ENCODE measurements around the gene CLK2. TPM values are rescaled to one million over a fixed set of nuclear protein-coding genes. Genes with fewer than 3 reads are reported as not detected.
"Not testable (repeated sequence)": the region's sequence is repeated elsewhere in the genome, so short reads cannot be mapped to it uniquely, and the experiment has no call there.

Gene CLK2
- polyA plus RNA-seq, 1 donor (not counting 4 experiments of a cell fraction or from before 2014, with no cell fraction given): 45.3 TPM

- H2AFZ ChIP-seq (ENCODE audit: control insufficient read depth, low read length): peak overlapping the region; percentile 71
- DNase-seq (ENCODE audit: low read depth, low spot score) (no peak), FAIRE-seq (no peak)
- H3K27me3 ChIP-seq (ENCODE audit: control insufficient read depth, extremely low read depth, insufficient read depth, low read length): no peaks in the 10 kb centered on the region
- dilution Hi-C loops (cut with MboI; ENCODE audit: extremely low pct_ligation_motif_present, low sequenced_read_pairs): no loop called here
- peaks cover 37% of the 10 kb centered on the region for H3K4me1 ChIP-seq (ENCODE audit: control insufficient read depth, extremely low read depth, insufficient read depth, low read length)
- H3K27ac ChIP-seq (ENCODE audit: control insufficient read depth, insufficient read depth, low read length): peak overlapping the region; percentile 87
- H3K9ac ChIP-seq (ENCODE audit: control insufficient read depth, extremely low read depth, insufficient read depth, low read length): peak overlapping the region; percentile 90
- H4K20me1 ChIP-seq (ENCODE audit: control insufficient read depth, extremely low read depth, insufficient read depth, low read length): no peaks in the 10 kb centered on the region
- H3K79me2 ChIP-seq (ENCODE audit: control insufficient read depth, insufficient read depth, low read length): peaks cover 13% of the 10 kb centered on the region
- peaks cover 3% of the 10 kb centered on the region for H3K9me1 ChIP-seq (ENCODE audit: control insufficient read depth, extremely low read depth, insufficient read depth, low read length)
- H3K36me3 ChIP-seq (ENCODE audit: control insufficient read depth in 2 of 2, extremely low read depth in 1 of 2, insufficient read depth in 2 of 2, low read length in 2 of 2): no peaks in the 10 kb centered on the region
- peak overlapping the region; percentile 87 for H3K4me2 ChIP-seq (ENCODE audit: control insufficient read depth, extremely low read depth, insufficient read depth, low read depth, low read length)
- peak overlapping the region; percentile 55 to 94 (median 94) for H3K4me3 ChIP-seq (ENCODE audit: control insufficient read depth in 2 of 3, extremely low read depth in 1 of 3, insufficient read depth in 2 of 3, low read depth in 1 of 3, low read length in 3 of 3)
- TF ChIP-seq EZH2 (IDR thresholded peaks at IDR 0.05; ENCODE audit: low read length): no peak
- TF ChIP-seq CTCF (optimal IDR thresholded peaks at IDR 0.05 in 1 of 3, IDR thresholded peaks at IDR 0.05 in 1 of 3, conservative IDR thresholded peaks at IDR 0.05 in 1 of 3; ENCODE audit: extremely low read depth in 1 of 3, insufficient read depth in 2 of 3, low read length in 3 of 3): peak; percentile 50 to 74 (median 54)
- no peaks in the 10 kb centered on the region for H3K9me3 ChIP-seq (ENCODE audit: control insufficient read depth, low read depth, low read length)
Measured at GRCh38 chr1:155226188-155226909, 47.0 kb downstream of the CLK2 start.

DNA sequence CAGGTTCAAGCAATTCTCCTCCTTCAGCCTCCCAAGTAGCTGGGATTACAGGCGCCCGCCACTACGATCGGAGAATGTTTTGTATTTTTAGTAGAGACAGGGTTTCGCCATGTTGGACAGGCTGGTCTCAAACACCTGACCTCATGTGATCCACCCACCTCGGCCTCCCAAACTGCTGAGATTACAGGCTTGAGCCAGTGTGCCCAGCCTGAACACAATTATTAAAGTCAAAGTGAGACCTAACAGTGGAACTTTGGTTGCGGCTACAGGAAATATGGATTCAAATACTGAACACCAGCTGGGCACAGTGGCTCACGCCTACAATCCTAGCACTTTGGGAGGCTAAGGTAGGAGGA, 47.9 kb downstream of the CLK2 start:
- H3K9me3 ChIP-seq (ENCODE audit: control insufficient read depth, low read depth, low read length); dilution Hi-C loops (cut with MboI; ENCODE audit: extremely low pct_ligation_motif_present, low sequenced_read_pairs); H3K27me3 ChIP-seq (ENCODE audit: control insufficient read depth, extremely low read depth, insufficient read depth, low read length); H2AFZ ChIP-seq (ENCODE audit: control insufficient read depth, low read length); H3K4me3 ChIP-seq (ENCODE audit: control insufficient read depth in 2 of 3, extremely low read depth in 1 of 3, insufficient read depth in 2 of 3, low read depth in 1 of 3, low read length in 3 of 3); H3K36me3 ChIP-seq (ENCODE audit: control insufficient read depth in 2 of 2, extremely low read depth in 1 of 2, insufficient read depth in 2 of 2, low read length in 2 of 2); FAIRE-seq; H4K20me1 ChIP-seq (ENCODE audit: control insufficient read depth, extremely low read depth, insufficient read depth, low read length); DNase-seq (ENCODE audit: low read depth, low spot score); H3K9me1 ChIP-seq (ENCODE audit: control insufficient read depth, extremely low read depth, insufficient read depth, low read length); H3K9ac ChIP-seq (ENCODE audit: control insufficient read depth, extremely low read depth, insufficient read depth, low read length): not testable (repeated sequence)
- H3K79me2 ChIP-seq (ENCODE audit: control insufficient read depth, insufficient read depth, low read length): peaks cover 13% of the 10 kb centered on the region
- peak overlapping the region; percentile 19 for H3K4me2 ChIP-seq (ENCODE audit: control insufficient read depth, extremely low read depth, insufficient read depth, low read depth, low read length)
- peaks cover 37% of the 10 kb centered on the region for H3K4me1 ChIP-seq (ENCODE audit: control insufficient read depth, extremely low read depth, insufficient read depth, low read length)
- H3K27ac ChIP-seq (ENCODE audit: control insufficient read depth, insufficient read depth, low read length): peak overlapping the region; percentile 28

DNA sequence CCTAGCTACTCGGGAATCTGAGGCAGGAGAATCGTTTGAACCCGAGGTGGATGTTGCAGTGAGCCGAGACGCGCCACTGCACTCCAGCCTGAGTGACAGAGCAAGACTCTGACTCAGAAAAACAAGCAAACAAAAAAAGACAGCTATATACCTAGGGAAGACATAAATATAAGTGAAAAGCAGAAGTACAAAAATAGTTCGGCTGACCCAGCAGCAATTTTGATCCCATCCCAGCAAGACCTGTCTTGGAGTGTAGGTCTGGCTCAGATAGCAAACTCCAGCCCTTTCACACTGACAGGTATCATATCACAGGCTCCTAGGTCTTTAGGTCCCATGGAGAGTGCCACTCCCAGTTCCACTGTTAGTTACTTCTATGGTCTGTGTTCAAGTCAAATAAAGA, 50.3 kb downstream of the CLK2 start:
- no peak overlapping the region for H3K4me3 ChIP-seq (ENCODE audit: control insufficient read depth in 2 of 3, extremely low read depth in 1 of 3, insufficient read depth in 2 of 3, low read depth in 1 of 3, low read length in 3 of 3)
- TF ChIP-seq EZH2 (IDR thresholded peaks at IDR 0.05; ENCODE audit: low read length) (no peak), CTCF (optimal IDR thresholded peaks at IDR 0.05 in 1 of 3, IDR thresholded peaks at IDR 0.05 in 1 of 3, conservative IDR thresholded peaks at IDR 0.05 in 1 of 3; ENCODE audit: extremely low read depth in 1 of 3, insufficient read depth in 2 of 3, low read length in 3 of 3) (no peak)
- H3K9ac ChIP-seq (ENCODE audit: control insufficient read depth, extremely low read depth, insufficient read depth, low read length): no peak overlapping the region
- H3K4me1 ChIP-seq (ENCODE audit: control insufficient read depth, extremely low read depth, insufficient read depth, low read length): peaks cover 42% of the 10 kb centered on the region
- peaks cover 13% of the 10 kb centered on the region for H3K79me2 ChIP-seq (ENCODE audit: control insufficient read depth, insufficient read depth, low read length)
- no peak overlapping the region for H3K4me2 ChIP-seq (ENCODE audit: control insufficient read depth, extremely low read depth, insufficient read depth, low read depth, low read length)
- H2AFZ ChIP-seq (ENCODE audit: control insufficient read depth, low read length): no peak overlapping the region
- no peaks in the 10 kb centered on the region for H4K20me1 ChIP-seq (ENCODE audit: control insufficient read depth, extremely low read depth, insufficient read depth, low read length)
- FAIRE-seq (no peak), DNase-seq (ENCODE audit: low read depth, low spot score) (no peak)
- no peaks in the 10 kb centered on the region for H3K27me3 ChIP-seq (ENCODE audit: control insufficient read depth, extremely low read depth, insufficient read depth, low read length)
- no peaks in the 10 kb centered on the region for H3K9me3 ChIP-seq (ENCODE audit: control insufficient read depth, low read depth, low read length)
- no peaks in the 10 kb centered on the region for H3K36me3 ChIP-seq (ENCODE audit: control insufficient read depth in 2 of 2, extremely low read depth in 1 of 2, insufficient read depth in 2 of 2, low read length in 2 of 2)
- no peaks in the 10 kb centered on the region for H3K9me1 ChIP-seq (ENCODE audit: control insufficient read depth, extremely low read depth, insufficient read depth, low read length)
- H3K27ac ChIP-seq (ENCODE audit: control insufficient read depth, insufficient read depth, low read length): no peak overlapping the region
- dilution Hi-C loops (cut with MboI; ENCODE audit: extremely low pct_ligation_motif_present, low sequenced_read_pairs): no loop called here
